Left ventricle myocardium inferior (tissue), 1 donor: ENCODE results near the gene FOXRED2. TPM values are rescaled to one million over a fixed set of nuclear protein-coding genes. Genes with fewer than 3 reads are reported as not detected.
"Not testable (repeated sequence)": the region's sequence is repeated elsewhere in the genome, so short reads cannot be mapped to it uniquely, and the experiment has no call there.

Experiments
- DNase-seq: peaks from one replicate; pipeline ENCODE4 v3.0.0-alpha.2; 2020
- H3K27ac ChIP-seq: fragments of 200-600 bp; replicated peaks from 2 replicates; pipeline ENCODE4 v1.8.0; 2021
- H3K27me3 ChIP-seq: fragments of 200-600 bp; 2 replicates; pipeline ENCODE4 v1.8.0; 2021; ENCODE audit warnings: low read depth
- H3K36me3 ChIP-seq: fragments of 200-600 bp; 2 replicates; pipeline ENCODE4 v1.8.0; 2021
- H3K4me1 ChIP-seq: fragments of 200-600 bp; 2 replicates; pipeline ENCODE4 v1.8.0; 2021
- H3K4me3 ChIP-seq: fragments of 200-600 bp; 2 replicates; pipeline ENCODE4 v1.8.0; 2021; ENCODE audit warnings: mild to moderate bottlenecking, moderate library complexity
- H3K9me3 ChIP-seq: fragments of 200-600 bp; replicated peaks from 2 replicates; pipeline ENCODE4 v1.8.0; 2021
- intact Hi-C: fragments of 100-400 bp; cut with micrococcal nuclease; formaldehyde crosslinking; loops from one replicate; pipeline ENCODE4 v1.11.0; 2022
- total RNA-seq: library from RNA; stranded (reverse); fragmentation: NEBNext Ultra II Directional; extraction: Animal tissue kit (Norgen Biotek cat#: 25700); gene quantifications from one replicate; pipeline ENCODE4 v1.2.1, GENCODE V29; 2021
- TF ChIP-seq, protein P1 (sequence below): fragments of 200-600 bp; IDR thresholded peaks from 2 replicates; pipeline ENCODE4 v1.8.0; 2021; ENCODE audit warnings: antibody characterized with exemption, mild to moderate bottlenecking, borderline replicate concordance
- donor health status: DM: no; HTN: yes; CAD: no; lungs with severe emphysema.

Gene FOXRED2
- total RNA-seq, 1 donor from 2014 or later: 9.8 TPM

DNA sequence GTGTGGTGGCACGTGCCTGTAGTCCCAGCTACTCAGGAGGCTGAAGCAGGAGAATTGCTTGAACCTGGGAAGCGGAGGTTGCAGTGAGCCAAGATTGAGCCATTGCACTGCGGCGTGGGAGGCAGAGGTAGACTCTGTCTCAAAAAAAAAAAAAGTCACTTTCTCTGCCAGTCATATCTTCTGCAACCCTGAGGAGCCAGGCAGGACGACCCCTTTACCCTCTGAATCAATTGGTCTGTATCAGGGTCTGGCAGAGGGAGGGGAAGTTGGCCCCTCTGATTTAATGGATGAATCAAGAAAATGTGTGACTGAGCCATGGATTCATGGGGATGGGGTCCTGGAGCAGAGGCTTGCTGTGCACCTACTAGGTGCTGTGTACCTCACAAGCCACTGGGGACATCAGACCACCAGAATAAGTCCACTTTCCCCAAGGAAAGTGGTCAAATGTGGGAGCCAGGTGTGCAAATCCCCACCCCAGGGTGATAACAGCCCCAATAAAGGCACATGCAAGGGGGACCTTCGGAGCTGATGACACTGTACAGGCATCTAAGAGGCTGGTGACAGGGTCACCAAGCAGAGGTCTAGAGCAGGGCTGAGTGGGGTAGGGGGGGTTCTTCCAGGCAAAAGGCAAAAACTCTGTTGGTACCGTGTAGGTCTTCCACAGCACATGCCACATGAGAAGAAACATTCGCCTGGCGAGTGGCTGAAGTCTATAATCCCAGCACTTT is 54.4 kb downstream of the FOXRED2 start:
- intact Hi-C loops: no loop called here
- Histone ChIP-seq H3K36me3 (no peaks in the 10 kb centered on the region), H3K27ac (peak overlapping the region; percentile 92), H3K4me1 (peaks cover 81% of the 10 kb centered on the region), H3K9me3 (no peaks in the 10 kb centered on the region), H3K27me3 (no peaks in the 10 kb centered on the region), H3K4me3 (no peak overlapping the region)
- TF ChIP-seq, protein P1, sequence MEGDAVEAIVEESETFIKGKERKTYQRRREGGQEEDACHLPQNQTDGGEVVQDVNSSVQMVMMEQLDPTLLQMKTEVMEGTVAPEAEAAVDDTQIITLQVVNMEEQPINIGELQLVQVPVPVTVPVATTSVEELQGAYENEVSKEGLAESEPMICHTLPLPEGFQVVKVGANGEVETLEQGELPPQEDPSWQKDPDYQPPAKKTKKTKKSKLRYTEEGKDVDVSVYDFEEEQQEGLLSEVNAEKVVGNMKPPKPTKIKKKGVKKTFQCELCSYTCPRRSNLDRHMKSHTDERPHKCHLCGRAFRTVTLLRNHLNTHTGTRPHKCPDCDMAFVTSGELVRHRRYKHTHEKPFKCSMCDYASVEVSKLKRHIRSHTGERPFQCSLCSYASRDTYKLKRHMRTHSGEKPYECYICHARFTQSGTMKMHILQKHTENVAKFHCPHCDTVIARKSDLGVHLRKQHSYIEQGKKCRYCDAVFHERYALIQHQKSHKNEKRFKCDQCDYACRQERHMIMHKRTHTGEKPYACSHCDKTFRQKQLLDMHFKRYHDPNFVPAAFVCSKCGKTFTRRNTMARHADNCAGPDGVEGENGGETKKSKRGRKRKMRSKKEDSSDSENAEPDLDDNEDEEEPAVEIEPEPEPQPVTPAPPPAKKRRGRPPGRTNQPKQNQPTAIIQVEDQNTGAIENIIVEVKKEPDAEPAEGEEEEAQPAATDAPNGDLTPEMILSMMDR: no peak
- DNase-seq: no peak

DNA sequence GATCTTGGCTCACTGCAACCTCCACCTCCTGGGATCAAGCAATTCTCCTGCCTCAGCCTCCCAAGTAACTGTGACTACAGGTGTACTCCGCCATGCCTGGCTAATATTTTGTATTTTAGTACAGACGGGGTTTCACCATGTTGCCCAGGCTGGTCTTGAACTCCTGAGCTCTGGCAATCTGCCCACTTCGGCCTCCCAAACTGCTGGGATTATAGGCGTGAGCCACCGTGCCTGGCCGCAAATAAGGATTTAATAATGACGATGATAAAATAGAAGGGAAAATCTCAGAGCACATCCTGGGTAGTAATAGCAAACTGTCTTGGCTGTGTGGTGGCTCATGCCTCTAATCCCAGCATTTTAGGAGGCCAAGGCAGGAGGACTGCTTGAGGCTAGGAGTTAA is 55.9 kb downstream of the FOXRED2 start:
- H3K4me3 ChIP-seq, DNase-seq, H3K9me3 ChIP-seq, H3K36me3 ChIP-seq, H3K27me3 ChIP-seq, intact Hi-C loops: not testable (repeated sequence)
- H3K27ac ChIP-seq: peak overlapping the region; percentile 92
- peaks cover 71% of the 10 kb centered on the region for H3K4me1 ChIP-seq

DNA sequence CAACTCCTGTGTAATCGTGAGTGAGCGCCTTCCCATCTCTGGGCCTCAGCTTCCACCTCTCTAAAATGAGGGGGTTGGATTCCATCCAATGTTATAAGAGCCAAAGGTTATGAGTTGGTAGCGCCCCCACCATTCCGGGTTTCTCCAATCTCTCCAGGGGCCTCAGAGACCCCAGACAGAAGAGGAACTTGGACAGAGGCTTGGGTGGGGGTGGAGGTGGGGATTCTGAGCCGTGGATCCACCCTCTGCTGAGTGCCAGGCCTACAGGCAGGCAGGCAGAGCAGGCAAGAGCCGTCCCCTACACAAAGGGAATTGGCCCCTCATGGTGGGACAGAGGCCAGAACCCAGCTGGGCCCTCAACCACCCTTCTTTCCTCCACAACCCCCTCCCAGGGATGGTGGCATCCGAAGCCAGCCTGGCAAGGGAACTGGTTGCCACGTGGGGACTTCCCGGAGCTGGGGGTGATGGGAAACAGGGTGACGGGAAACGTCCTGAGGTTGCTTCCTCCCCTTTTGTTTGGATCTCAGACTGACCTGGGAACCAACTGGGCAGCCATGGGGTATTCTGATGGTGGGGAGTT is 57.2 kb downstream of the FOXRED2 start:
- no peaks in the 10 kb centered on the region for H3K36me3 ChIP-seq
- peak overlapping the region; percentile 43 for H3K27ac ChIP-seq
- no peaks in the 10 kb centered on the region for H3K27me3 ChIP-seq
- DNase-seq: no peak
- peaks cover 65% of the 10 kb centered on the region for H3K4me1 ChIP-seq
- intact Hi-C loops: no loop called here
- no peak overlapping the region for H3K4me3 ChIP-seq
- TF ChIP-seq, protein P1: no peak
- no peaks in the 10 kb centered on the region for H3K9me3 ChIP-seq

DNA sequence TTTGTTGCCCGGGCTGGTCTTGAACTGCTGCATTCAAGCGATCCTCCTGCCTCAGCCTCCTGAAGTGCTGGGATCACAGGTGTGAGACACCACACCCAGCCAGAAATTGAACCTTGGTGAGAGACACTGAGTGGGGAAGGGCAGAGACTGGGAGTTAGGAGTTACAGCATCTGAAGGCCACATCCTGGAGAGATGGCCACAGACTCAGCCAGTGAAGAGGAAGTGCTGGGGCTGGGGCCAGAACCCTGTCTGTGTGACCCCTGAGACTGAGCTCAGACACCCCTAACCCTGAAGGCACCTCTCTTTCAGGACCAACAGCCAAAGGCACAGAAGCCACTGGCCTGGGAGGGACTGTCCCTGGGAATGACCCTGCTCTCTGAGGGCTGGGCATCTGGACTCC is 59.2 kb downstream of the FOXRED2 start:
- no peaks in the 10 kb centered on the region for H3K27me3 ChIP-seq
- intact Hi-C loops: no loop called here
- H3K9me3 ChIP-seq: no peaks in the 10 kb centered on the region
- no peak for DNase-seq
- TF ChIP-seq, protein P1: no peak
- H3K36me3 ChIP-seq: no peaks in the 10 kb centered on the region
- H3K4me3 ChIP-seq: no peak overlapping the region
- H3K27ac ChIP-seq: no peak overlapping the region
- H3K4me1 ChIP-seq: peaks cover 47% of the 10 kb centered on the region

DNA sequence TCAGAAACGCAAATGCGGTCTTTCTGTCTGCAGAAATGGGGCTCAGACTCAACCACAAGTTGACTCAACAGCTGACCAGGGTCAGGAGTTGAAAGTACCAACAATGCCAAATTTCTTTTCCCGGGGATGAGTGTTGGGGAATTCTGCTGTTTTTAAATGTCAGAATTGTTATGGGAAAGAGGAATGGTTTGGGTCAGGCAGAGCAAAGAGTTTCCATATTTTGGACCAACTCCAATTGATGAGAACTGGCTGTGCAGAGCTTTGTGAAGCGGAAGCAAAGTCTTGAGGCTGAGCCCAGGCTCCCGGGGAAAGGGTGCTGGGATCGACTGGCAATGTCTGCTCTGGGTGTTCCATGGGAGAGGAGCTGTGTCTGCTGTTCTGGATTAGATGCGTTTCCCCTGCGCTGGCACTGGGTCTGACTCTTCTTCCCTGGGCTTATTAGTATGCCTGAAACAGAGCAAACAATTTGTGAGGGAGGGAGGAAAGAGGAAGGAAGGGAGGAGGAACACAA is 61.6 kb downstream of the FOXRED2 start:
- intact Hi-C loops: no loop called here
- Histone ChIP-seq H3K36me3 (no peaks in the 10 kb centered on the region), H3K27me3 (no peaks in the 10 kb centered on the region), H3K9me3 (no peaks in the 10 kb centered on the region), H3K27ac (peak overlapping the region; percentile 61), H3K4me3 (no peak overlapping the region), H3K4me1 (peaks cover 26% of the 10 kb centered on the region)
- DNase-seq: peak; percentile 63
- TF ChIP-seq, protein P1: no peak

DNA sequence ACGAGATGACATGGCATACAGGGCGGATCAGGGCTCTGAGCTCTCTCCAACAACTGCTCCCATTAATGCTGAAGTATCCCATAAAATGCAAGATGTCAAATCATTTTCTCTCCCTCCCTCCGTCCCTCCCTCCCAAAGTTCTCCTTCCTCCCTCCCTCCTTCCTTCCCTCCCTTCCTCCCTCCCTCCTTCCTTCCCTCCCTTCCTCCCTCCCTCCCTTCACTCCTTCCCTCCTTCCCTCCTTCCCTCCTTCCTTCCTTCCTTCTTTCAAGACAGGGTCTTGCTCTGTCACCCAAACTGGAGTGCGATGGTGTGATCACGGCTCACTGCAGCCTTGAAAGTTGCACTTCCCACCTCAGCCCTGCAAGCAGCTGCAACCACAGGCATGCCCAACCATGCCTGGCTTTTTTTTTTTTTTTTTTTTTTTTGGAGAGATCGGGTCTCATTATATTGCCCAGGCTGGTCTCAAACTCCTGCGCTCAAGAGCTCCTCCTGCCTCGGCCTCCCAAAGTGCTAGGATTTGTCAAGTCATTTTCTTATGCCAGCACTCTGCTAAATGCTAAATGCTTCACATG is 63.6 kb downstream of the FOXRED2 start:
- TF ChIP-seq, protein P1: no peak
- DNase-seq: no peak
- Histone ChIP-seq H3K4me3 (no peak overlapping the region), H3K36me3 (no peaks in the 10 kb centered on the region), H3K27me3 (no peaks in the 10 kb centered on the region), H3K4me1 (peaks cover 18% of the 10 kb centered on the region), H3K9me3 (no peaks in the 10 kb centered on the region), H3K27ac (no peak overlapping the region)
- intact Hi-C loops: no loop called here
